Endothelial cell (in vitro differentiated cells): ENCODE measurements around the gene FOXM1. TPM values are rescaled to one million over a fixed set of nuclear protein-coding genes. Genes with fewer than 3 reads are reported as not detected.

Experiments
- DNase-seq: peaks from one replicate; pipeline ENCODE4 v3.0.0; 2021; ENCODE audit warnings: low spot score
- H3K27ac Mint-ChIP-seq: one replicate; pipeline ENCODE4 v1.8.0; 2021; ENCODE audit warnings: mixed read lengths, inconsistent platforms; ENCODE audit not compliant: unreplicated experiment
- H3K27me3 Mint-ChIP-seq: one replicate; pipeline ENCODE4 v1.8.0; 2021; ENCODE audit warnings: mild to moderate bottlenecking, moderate library complexity, mixed read lengths, inconsistent platforms; ENCODE audit not compliant: unreplicated experiment
- H3K36me3 Mint-ChIP-seq: one replicate; pipeline ENCODE4 v1.8.0; 2021; ENCODE audit warnings: mild to moderate bottlenecking, low read depth, mixed read lengths, inconsistent platforms; ENCODE audit not compliant: unreplicated experiment
- H3K4me1 Mint-ChIP-seq: one replicate; pipeline ENCODE4 v1.8.0; 2021; ENCODE audit warnings: mild to moderate bottlenecking, mixed read lengths, inconsistent platforms; ENCODE audit not compliant: unreplicated experiment
- H3K4me3 Mint-ChIP-seq: one replicate; pipeline ENCODE4 v1.8.0; 2021; ENCODE audit warnings: mild to moderate bottlenecking, mixed read lengths, inconsistent platforms; ENCODE audit not compliant: unreplicated experiment
- H3K9me3 Mint-ChIP-seq: one replicate; pipeline ENCODE4 v1.8.0; 2021; ENCODE audit warnings: mixed read lengths, inconsistent platforms; ENCODE audit not compliant: unreplicated experiment
- CTCF ChIP-seq: fragments of 200-600 bp; sonication (generic); IDR thresholded peaks from one replicate; pipeline ENCODE4 v1.5.0; 2021; ENCODE audit warnings: antibody characterized with exemption; ENCODE audit not compliant: unreplicated experiment
- total RNA-seq: library from RNA; stranded (reverse); fragmentation: NEBNext Ultra II Directional; extraction: Animal tissue kit (Norgen Biotek cat#: 25700); gene quantifications from one replicate; pipeline ENCODE4 v1.2.1, GENCODE V29; 2021; ENCODE audit not compliant: unreplicated experiment

The FOXM1 gene
- total RNA-seq, 1 donor from 2014 or later = 24.3 TPM

GRCh38 chr12:2900642-2901041 lies 23.7 kb upstream of the FOXM1 start:
- TF ChIP-seq CTCF = no peak
- Mint-ChIP-seq H3K27me3 (peaks cover 1% of the 10 kb centered on the region), H3K4me3 (no peak overlapping the region), H3K9me3 (no peaks in the 10 kb centered on the region), H3K27ac (no peak overlapping the region), H3K36me3 (no peaks in the 10 kb centered on the region), H3K4me1 (peaks cover 6% of the 10 kb centered on the region)
- DNase-seq = no peak

- no peaks in the 10 kb centered on the region for H3K9me3 Mint-ChIP-seq
- no peak for DNase-seq
- no peak overlapping the region for H3K4me3 Mint-ChIP-seq
- no peaks in the 10 kb centered on the region for H3K36me3 Mint-ChIP-seq
- no peak for TF ChIP-seq CTCF
- H3K4me1 Mint-ChIP-seq = peaks cover 5% of the 10 kb centered on the region
- peaks cover 3% of the 10 kb centered on the region for H3K27me3 Mint-ChIP-seq
- no peak overlapping the region for H3K27ac Mint-ChIP-seq
These were observed 20.4 kb upstream of the FOXM1 start for GRCh38 chr12:2897418-2897817.

GRCh38 chr12:2895511-2895910 lies 18.5 kb upstream of the FOXM1 start:
- no peaks in the 10 kb centered on the region for H3K36me3 Mint-ChIP-seq
- no peak overlapping the region for H3K27ac Mint-ChIP-seq
- no peak for TF ChIP-seq CTCF
- no peak overlapping the region for H3K4me3 Mint-ChIP-seq
- DNase-seq = no peak
- peaks cover 7% of the 10 kb centered on the region for H3K27me3 Mint-ChIP-seq
- peaks cover 9% of the 10 kb centered on the region for H3K4me1 Mint-ChIP-seq
- no peaks in the 10 kb centered on the region for H3K9me3 Mint-ChIP-seq

- Mint-ChIP-seq H3K27me3 (peaks cover 10% of the 10 kb centered on the region), H3K27ac (no peak overlapping the region), H3K36me3 (no peaks in the 10 kb centered on the region), H3K4me1 (peaks cover 11% of the 10 kb centered on the region), H3K4me3 (no peak overlapping the region), H3K9me3 (no peaks in the 10 kb centered on the region)
- TF ChIP-seq CTCF = no peak
- DNase-seq = no peak
These were observed 18.1 kb upstream of the FOXM1 start for GRCh38 chr12:2895051-2895451.

- Mint-ChIP-seq H3K9me3 (no peaks in the 10 kb centered on the region), H3K36me3 (peaks cover 2% of the 10 kb centered on the region), H3K27ac (no peak overlapping the region), H3K4me3 (peak overlapping the region; percentile 11), H3K27me3 (peaks cover 11% of the 10 kb centered on the region), H3K4me1 (peaks cover 15% of the 10 kb centered on the region)
- TF ChIP-seq CTCF = no peak
- DNase-seq = no peak
These were observed 16.0 kb upstream of the FOXM1 start for GRCh38 chr12:2893007-2893406.
